UCSD-AML1 (cell line): ENCODE measurements around the gene CENPB.

Experiments
- DNase-seq: peaks from one replicate; lab custom pipeline; 2025; ENCODE audit not compliant: unreplicated experiment; lab: John Stamatoyannopoulos, UW

Gene CENPB

GRCh38 chr20:3751305-3751674 lies 35.2 kb downstream of the CENPB start:
- DNase-seq, result no peak

- DNase-seq, result no peak
Observed at GRCh38 chr20:3749689-3750531, 36.6 kb downstream of the CENPB start.

DNA sequence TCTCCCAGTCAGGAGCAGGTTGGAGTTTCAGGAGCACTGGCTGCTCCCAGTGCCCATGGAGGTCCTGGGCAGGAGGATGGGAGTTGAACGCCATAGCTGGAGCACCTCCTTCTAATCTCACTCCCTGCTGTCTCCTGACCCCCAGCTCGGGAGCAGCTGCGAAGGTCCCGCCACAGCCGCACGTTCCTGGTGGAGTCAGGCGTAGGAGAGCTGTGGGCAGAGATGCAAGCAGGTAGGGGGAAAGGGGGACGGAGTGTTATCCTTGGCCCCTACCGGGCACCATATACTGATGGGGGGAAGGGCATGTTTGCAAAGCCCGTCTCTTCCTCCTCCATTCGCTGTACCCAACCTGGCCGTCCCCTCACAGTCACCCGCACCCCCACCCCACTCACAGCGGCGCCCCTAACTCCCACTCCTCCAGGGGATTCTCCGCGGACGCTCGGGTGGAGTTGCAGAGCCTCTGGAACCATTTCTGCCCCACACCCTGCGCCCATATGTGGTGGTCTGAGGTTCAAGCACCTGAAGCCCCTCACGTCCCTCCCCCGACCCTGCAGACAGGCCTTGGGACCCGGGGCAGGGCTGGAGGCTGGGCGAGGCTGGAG lies 37.4 kb downstream of the CENPB start:
- DNase-seq, result no peak

DNA sequence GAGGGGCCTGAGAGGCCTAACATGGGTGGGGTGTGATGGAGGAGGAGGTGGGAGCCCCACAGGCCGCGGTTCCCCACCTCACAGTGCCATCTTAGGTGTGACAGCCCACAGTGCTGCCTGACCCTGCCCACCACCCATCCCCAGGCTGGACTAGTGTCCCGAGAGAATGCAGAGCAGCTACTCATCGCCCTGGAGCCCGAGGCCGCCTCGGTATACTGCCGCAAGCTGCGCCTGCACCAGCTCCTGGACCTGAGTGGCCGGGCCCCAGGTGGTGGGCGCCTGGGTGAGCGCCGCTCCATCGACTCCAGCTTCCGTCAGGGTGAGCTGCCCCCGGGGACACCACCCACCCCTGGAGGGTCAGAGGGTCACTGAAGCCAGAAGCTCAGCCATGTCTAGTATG lies 38.5 kb downstream of the CENPB start:
- DNase-seq, result no peak

DNA sequence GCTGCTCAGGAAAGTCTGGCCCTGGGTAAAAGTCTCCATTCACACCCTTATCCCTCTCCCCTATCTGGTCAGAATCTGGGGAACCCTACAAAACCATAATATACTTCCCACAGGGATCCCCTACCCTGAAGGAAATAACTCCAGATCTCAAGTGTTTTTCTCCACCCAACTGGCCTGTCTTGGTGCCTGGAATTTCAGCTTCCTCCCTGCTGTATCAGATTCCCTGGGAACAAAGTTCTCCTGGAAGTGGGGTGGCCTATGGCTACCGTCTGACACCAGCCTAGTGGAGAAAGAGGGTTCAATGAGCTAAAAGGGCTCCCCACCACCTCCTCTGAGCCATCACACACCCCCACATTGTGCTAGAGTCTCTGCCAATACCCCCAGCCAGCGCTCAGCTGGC lies 39.1 kb downstream of the CENPB start:
- no peak for DNase-seq

- DNase-seq, result no peak
Observed at GRCh38 chr20:3745686-3746173, 40.8 kb downstream of the CENPB start.

GRCh38 chr20:3744806-3745685 lies 41.5 kb downstream of the CENPB start:
- no peak for DNase-seq

- DNase-seq, result no peak
Observed at GRCh38 chr20:3744037-3744436, 42.5 kb downstream of the CENPB start.

DNA sequence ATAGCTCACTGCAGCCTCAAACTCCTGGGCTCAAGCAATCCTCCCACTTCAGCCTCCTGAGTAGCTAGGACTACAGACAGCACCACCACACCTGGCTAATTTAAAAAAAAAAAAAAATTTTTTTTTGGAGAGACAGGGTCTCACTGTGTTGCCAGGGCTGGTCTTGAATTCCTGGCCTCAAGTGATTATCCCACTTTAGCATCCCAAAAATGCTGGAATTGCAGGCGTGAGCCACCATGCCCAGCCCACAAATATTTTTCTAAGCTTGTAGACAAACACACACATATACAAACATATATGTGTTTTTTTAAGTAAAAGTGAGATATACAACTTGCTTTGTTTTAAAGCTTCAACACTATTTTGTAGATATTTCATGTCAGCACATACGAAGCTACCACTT lies 43.3 kb downstream of the CENPB start:
- no peak for DNase-seq

DNA sequence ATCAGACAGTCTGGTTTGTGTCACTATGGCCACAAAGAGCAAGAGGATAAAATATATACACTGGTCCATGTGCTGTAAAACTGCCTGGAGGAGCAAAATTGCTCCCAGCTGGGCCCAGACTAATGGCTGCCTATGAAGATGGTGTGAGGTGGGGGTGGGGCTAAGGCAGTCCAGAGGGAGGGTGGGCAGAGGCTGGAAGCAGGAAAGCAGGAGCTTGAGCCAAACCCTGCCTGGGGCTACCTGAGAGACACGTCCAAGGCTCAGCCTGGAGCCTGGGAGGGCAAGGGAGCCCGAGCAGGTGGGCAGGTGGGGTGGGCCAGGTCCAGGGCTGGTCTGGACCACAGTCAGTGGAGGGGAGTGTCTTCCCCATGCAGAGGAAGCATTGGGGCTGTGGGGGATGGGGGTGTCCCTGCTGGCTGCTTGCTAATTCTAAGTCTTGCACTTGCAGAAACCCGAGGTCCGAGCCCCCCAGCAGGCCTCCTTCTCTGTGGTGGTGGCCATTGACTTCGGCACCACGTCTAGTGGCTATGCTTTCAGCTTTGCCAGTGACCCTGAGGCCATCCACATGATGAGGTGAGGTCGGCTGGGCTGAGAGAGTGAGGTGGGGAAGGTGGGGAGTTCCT lies 44.6 kb downstream of the CENPB start:
- DNase-seq, result no peak

- DNase-seq, result no peak
Observed at GRCh38 chr20:3740615-3741301, 45.8 kb downstream of the CENPB start.

DNA sequence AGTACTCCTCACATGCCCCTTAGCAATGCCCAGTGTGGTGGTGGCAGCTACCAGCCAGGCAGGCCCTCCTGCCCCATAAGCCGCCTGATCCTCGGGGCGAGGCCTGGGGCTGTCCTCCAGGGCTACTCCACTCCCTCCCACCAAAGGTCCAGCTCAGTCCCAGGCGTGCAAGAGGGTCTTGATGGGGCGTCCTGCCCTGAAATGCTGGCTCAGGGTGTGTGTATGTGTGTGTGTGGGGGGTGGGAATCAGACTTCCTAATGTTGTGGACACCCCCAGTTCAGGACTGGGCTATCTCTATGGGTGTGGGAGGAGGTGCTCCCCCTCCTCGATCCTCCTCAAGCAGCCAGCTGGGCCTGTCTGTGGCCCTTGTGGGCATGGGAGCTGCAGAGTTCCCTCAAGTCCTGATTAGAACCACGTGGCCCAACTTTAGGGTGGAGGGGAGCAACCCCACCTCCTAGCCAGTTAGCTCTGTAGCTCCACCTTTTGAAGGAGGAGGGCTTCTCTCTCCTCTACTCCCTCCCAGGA lies 46.6 kb downstream of the CENPB start:
- DNase-seq, result no peak

DNA sequence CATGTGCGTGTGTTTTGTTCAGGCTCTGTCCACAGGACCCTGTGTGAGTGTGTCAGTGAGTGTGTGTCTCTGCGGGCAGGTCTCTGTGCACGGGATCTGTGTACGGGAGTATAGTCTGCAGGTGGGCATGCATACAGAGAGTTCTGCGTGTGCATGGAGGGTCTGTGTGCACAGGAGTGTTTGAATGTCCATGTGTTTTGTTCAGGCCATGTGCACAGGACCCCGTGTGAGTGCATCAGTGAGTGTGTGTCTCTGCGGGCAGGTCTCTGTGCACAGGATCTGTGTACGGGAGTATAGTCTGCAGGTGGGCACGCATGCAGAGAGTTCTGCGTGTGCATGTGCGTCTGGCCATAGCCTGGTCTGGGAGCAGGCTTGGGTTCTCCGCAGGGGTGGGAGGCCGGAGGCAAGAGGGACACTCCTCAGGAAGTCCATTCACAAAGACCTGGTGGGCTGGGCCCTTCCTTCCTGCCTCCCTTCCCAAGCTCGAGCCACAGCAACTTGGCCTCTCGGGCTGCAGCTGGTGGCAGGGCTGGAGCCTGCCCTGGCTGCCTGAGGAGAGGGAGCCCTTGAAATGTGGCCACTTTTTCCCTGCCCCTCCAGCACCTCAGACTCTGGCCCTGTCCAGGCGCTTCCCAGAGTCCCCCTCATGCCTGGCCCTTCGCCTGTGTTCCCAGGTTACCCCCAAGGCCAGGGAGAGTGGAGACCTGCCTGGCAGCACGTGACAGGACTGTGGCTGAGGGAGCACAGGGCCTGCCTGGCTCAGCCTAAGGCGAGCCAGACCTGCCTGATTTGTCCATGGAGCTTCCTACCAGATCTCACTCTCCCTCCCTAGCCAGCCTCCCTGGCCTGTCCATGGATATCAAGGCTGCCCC lies 47.2 kb downstream of the CENPB start:
- no peak for DNase-seq

DNA sequence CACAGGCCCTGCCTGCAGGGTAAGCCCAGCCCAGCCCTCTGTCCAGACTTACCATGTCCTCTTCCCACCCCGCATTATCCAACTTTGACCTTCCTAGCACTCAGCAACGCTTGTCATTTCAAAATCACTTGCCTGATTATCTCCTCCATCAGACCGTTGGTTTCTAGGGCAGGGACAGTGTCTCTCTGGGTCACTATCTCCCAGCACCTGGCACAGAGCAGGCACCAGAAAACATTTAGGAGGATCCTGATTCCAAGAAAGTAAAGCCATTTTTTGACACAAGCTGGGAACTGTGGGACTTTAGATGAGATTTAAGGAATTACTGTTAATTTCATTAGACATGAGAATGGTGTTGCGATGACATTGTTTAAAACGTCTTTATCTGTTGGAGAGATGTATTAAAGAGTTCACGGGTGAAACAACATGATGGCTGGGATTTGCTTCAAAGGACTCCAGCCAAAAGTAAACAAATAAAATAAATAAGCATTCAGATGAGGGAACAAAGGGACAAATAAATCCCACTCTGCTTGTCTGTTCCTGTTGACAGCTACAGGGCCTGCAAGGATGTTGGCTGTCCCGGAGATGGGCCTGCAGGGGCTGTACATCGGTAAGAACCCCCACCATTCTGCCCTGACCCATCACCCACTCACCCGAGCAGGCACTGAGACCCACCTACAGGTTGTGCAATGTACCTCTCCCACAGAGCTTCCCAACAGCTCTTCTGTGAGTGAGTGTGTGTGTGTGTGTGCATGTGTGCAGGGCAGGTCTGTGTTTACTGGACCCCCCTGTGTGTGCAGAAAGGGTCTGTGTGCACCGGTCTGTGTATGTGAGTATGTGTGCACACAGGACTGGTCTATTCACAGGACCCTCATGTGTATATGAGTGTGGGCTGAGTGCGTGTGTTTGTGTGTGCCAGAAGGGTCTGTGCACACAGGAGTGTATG lies 48.2 kb downstream of the CENPB start:
- DNase-seq, result no peak

GRCh38 chr20:3735768-3736167 lies 50.8 kb downstream of the CENPB start:
- DNase-seq, result no peak

DNA sequence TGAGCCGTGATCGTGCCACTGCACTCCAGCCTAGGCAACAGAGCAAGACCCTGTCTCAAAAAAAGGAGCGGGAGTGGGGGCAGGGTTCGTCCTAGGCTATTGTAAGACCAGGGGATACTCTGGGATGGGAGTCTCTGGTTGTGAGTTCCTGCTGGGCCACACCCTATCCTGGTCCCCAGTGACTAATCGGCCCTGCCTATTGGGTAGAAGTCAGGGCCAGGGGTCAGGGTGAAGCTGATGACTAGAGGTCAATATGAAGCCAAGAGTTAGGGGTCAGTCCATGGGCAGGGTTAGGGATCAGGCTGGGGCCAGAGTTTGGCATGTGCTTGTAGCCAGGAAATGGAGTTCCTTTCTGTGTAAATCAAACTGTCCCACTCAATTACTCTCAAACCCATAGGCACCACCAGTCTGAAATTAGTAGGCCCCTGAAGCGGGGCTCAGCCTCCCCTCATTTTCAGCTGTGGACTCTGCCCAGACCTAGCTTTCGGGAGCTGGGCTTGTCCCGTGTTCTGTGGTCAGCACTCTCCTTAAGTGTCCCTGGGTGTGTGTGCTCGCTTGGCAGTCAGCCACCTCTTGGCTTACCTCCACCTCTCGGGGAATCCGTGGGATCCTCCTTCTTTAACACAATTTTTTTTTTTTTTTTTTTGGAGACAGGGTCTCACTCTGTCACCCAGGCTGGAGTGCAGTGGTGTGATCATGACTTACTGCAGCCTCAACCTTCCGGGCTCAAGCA lies 52.3 kb downstream of the CENPB start:
- DNase-seq, result no peak
